HUES6 (cell line): Measurements from ENCODE around the gene SLC30A3.

ENCODE experiments used
- H3K27ac ChIP-seq: 2 replicates; pipeline ENCODE4 v1.7.0; 2013; ENCODE audit warnings: low read depth, mild to moderate bottlenecking, low read length, inconsistent platforms
- H3K27me3 ChIP-seq: 2 replicates; pipeline ENCODE4 v1.6.1; 2013; ENCODE audit warnings: low read length; ENCODE audit not compliant: control insufficient read depth, insufficient read depth
- H3K36me3 ChIP-seq: 2 replicates; pipeline ENCODE4 v1.6.1; 2013; ENCODE audit warnings: low read length; ENCODE audit not compliant: control insufficient read depth, insufficient read depth
- H3K4me1 ChIP-seq: 2 replicates; pipeline ENCODE4 v1.6.1; 2013; ENCODE audit warnings: low read length; ENCODE audit not compliant: control insufficient read depth, insufficient read depth
- H3K4me3 ChIP-seq: 2 replicates; pipeline ENCODE4 v1.5.1; 2013; ENCODE audit warnings: low read depth, low read length
- H3K9ac ChIP-seq: one replicate; pipeline ENCODE4 v1.6.1; 2013; ENCODE audit warnings: mild to moderate bottlenecking, low read length
- H3K9me3 ChIP-seq: 2 replicates; pipeline ENCODE4 v1.6.1; 2013; ENCODE audit warnings: low read depth, low read length; ENCODE audit not compliant: control insufficient read depth, insufficient read depth

The SLC30A3 gene

DNA sequence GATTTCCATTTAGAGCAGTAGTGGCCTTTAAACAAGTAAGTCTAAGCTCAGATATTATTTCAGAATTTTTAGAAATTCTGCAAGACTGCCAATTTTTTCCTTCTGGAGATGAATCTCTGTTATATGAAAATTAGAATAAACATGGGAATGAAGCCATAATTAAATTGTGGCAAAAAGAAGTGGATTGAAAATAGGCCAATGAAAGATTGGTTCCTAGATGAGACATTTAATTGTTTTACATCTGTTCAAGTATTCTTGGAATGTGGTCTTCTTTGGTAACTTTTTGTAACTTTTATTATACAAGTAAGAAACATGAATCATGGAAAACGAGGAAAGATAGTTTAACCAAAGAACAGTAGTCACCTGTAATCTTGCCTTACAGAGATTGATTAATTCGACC lies 35.3 kb downstream of the SLC30A3 start:
- Histone ChIP-seq H3K9ac (no peak overlapping the region), H3K9me3 (no peaks in the 10 kb centered on the region), H3K36me3 (peaks cover 94% of the 10 kb centered on the region), H3K27ac (no peak overlapping the region), H3K4me3 (no peak overlapping the region), H3K27me3 (no peaks in the 10 kb centered on the region), H3K4me1 (no peaks in the 10 kb centered on the region)

DNA sequence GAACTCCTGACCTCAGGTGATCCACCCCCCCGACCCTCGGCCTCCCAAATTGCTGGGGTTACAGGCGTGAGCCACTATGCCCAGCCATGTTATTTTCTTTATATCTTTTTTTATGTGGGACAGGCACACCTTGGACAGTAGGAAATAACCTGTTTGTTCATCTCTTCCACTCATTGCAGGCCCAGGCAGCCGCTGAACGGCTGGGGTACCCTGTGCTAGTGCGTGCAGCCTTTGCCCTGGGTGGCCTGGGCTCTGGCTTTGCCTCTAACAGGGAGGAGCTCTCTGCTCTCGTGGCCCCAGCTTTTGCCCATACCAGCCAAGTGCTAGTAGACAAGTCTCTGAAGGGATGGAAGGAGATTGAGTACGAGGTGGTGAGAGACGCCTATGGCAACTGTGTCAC lies 37.3 kb downstream of the SLC30A3 start:
- H3K4me3 ChIP-seq = no peak overlapping the region
- H3K4me1 ChIP-seq = no peaks in the 10 kb centered on the region
- H3K27ac ChIP-seq = no peak overlapping the region
- H3K36me3 ChIP-seq = peaks cover 94% of the 10 kb centered on the region
- H3K27me3 ChIP-seq = no peaks in the 10 kb centered on the region
- H3K9ac ChIP-seq = no peak overlapping the region
- H3K9me3 ChIP-seq = no peaks in the 10 kb centered on the region

DNA sequence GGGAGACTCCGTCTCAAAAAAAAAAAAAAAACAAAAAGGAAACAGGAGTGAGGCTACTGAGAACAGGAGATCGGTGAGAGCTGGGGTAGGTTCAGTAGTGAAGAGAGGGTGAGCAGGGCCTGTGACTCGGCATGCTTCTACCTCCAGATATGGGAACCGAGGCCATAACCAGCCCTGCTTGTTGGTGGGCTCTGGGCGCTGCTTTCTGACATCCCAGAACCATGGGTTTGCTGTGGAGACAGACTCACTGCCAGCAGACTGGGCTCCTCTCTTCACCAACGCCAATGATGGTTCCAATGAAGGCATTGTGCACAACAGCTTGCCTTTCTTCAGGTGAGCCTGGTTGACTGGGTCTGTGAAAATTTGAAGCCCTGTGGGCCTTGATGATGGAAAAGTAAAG lies 39.4 kb downstream of the SLC30A3 start:
- H3K4me1 ChIP-seq = peaks cover 3% of the 10 kb centered on the region
- H3K27ac ChIP-seq = no peak overlapping the region
- H3K27me3 ChIP-seq = no peaks in the 10 kb centered on the region
- no peak overlapping the region for H3K4me3 ChIP-seq
- no peak overlapping the region for H3K9ac ChIP-seq
- peaks cover 95% of the 10 kb centered on the region for H3K36me3 ChIP-seq
- H3K9me3 ChIP-seq = no peaks in the 10 kb centered on the region

DNA sequence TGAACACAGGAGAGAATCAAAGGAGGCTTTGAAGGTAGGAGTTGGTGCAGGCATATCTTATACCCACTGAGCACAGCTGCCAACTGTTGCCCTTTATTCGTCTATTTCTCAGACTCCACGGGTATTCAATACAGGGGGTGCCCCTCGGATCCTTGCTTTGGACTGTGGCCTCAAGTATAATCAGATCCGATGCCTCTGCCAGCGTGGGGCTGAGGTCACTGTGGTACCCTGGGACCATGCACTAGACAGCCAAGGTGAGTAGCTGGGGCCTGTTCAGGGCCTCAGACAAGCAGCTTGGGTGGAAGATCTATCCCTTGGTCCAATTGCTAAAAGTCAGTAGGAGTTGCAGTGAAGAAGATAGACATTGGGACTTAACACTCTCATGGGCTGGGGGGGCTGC lies 40.4 kb downstream of the SLC30A3 start:
- peaks cover 7% of the 10 kb centered on the region for H3K4me1 ChIP-seq
- no peaks in the 10 kb centered on the region for H3K9me3 ChIP-seq
- H3K27me3 ChIP-seq = no peaks in the 10 kb centered on the region
- H3K4me3 ChIP-seq = no peak overlapping the region
- no peak overlapping the region for H3K9ac ChIP-seq
- no peak overlapping the region for H3K27ac ChIP-seq
- peaks cover 88% of the 10 kb centered on the region for H3K36me3 ChIP-seq

DNA sequence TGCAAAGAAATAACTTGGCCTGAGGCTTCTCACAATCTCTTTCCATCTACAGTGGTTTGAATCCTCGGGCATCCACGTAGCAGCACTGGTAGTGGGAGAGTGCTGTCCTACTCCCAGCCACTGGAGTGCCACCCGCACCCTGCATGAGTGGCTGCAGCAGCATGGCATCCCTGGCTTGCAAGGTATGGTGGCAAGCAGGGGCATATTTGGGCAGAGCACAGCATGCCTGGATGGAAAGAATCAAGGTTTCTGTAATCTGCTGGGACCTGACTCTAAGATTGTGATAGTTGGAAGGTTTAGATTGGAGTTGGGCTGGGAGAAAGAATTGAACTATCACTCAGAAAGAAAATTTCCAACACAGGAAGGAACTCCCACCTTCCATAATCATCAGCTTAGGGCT lies 41.7 kb downstream of the SLC30A3 start:
- H3K27me3 ChIP-seq = no peaks in the 10 kb centered on the region
- H3K4me3 ChIP-seq = no peak overlapping the region
- H3K4me1 ChIP-seq = peaks cover 13% of the 10 kb centered on the region
- H3K36me3 ChIP-seq = peaks cover 82% of the 10 kb centered on the region
- H3K9me3 ChIP-seq = no peaks in the 10 kb centered on the region
- no peak overlapping the region for H3K9ac ChIP-seq
- H3K27ac ChIP-seq = no peak overlapping the region

DNA sequence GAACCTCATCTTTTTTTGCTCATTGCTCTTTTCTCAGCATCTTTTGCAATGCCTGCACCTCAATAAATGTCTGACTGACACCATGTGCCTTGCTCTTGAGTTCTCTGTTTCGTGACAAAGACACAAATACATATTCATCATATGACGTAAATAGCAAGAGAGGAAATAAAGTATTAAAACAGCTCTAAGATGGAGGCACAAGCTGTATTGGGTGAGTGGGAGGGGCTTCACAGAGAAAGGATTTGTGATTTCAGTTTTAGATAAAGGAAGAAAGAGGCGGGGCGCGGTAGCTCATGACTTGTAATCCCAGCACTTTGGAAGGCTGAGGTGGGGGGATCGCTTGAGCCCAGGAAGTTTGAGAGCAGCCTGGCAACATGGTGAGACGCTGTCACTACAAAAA lies 42.8 kb downstream of the SLC30A3 start:
- H3K27ac ChIP-seq = no peak overlapping the region
- no peak overlapping the region for H3K4me3 ChIP-seq
- H3K9ac ChIP-seq = no peak overlapping the region
- peaks cover 78% of the 10 kb centered on the region for H3K36me3 ChIP-seq
- H3K9me3 ChIP-seq = no peaks in the 10 kb centered on the region
- H3K27me3 ChIP-seq = no peaks in the 10 kb centered on the region
- peaks cover 13% of the 10 kb centered on the region for H3K4me1 ChIP-seq

DNA sequence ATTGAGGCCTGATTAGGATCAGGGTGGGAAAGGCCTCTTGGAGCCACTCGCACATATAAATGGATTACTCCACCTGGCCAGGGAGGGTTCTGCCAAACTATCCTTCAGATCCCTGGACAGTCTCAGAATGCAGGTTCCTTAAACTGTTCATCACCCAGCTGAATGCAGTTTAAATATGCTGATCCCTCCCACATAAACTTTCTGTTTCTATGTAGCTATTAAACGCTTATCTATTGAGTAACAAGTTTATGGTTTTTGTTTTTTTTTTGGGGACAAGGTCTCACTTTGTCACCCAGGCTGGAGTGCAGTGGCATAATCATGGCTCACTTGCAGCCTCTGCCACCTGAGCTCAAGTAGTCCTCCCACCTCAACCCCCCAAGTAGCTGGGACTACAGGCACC lies 43.8 kb downstream of the SLC30A3 start:
- peaks cover 70% of the 10 kb centered on the region for H3K36me3 ChIP-seq
- H3K9me3 ChIP-seq = no peaks in the 10 kb centered on the region
- H3K27ac ChIP-seq = no peak overlapping the region
- no peaks in the 10 kb centered on the region for H3K27me3 ChIP-seq
- no peak overlapping the region for H3K4me3 ChIP-seq
- H3K9ac ChIP-seq = no peak overlapping the region
- peaks cover 13% of the 10 kb centered on the region for H3K4me1 ChIP-seq

DNA sequence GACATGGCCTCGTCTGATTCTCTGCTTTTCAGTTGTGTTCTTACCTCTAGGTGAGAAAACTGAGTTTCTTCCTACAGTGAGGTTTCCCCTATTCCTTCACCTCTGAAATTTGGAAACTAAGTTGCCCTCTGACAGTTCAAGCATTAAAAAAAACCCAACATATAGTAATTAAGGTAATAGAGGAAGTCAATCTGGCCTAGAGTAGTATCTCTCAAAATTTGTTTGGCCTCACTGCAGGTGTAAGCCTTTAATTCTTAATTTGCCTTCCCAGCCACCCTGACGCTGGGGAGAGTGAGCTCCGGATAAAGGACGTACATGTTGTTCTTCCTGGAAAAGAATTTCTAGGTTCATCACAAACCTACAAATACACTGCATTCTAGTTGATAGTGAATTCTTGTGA lies 44.2 kb downstream of the SLC30A3 start:
- peak overlapping the region; percentile 99 for H3K9ac ChIP-seq
- H3K27me3 ChIP-seq = no peaks in the 10 kb centered on the region
- H3K4me3 ChIP-seq = peak overlapping the region; percentile 90
- H3K36me3 ChIP-seq = peaks cover 66% of the 10 kb centered on the region
- peak overlapping the region; percentile 99; the same call in 1 of the 2 replicates for H3K27ac ChIP-seq
- H3K9me3 ChIP-seq = no peaks in the 10 kb centered on the region
- peaks cover 13% of the 10 kb centered on the region for H3K4me1 ChIP-seq

DNA sequence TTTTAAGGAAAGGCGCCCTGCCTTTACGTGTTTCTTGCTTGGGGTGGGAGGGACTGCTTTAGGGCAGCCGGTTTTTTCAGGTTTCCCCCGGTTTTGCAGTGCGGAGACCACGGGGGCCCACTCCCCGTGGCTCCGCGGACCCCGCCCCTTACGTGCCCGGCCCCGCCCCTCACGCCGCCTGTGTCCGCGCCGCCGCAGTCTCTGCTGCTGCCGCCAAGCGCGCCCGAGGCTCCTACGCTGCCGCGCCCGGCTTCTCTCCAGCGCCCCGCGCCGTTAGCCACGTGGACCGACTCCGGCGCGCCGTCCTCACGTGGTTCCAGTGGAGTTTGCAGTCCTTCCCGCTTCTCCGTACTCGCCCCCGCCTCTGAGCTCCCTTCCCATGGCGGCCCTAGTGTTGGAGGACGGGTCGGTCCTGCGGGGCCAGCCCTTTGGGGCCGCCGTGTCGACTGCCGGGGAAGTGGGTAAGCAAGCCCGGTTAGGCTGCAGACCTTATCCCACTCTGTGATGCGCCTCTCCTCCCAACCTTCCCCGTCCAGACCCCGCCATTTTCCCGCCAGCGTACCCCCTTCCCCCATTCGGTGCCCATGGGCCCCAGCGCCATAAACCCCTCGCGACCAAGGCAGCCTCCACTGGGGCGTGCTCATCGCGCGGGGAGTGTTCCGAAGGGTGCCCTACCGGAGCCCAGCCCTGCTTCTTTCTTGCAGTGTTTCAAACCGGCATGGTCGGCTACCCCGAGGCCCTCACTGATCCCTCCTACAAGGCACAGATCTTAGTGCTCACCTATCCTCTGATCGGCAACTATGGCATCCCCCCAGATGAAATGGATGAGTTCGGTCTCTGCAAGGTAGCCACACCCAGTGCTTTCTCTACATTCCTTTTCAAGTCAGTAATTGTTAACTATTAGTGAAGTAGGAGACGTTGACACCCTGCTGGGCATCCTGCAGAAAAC lies 45.4 kb downstream of the SLC30A3 start, which contains the start of gene CAD:
Gene CAD (plus strand): TSS at position 197 of the 949 bp plus-strand sequence. CDS start 183 bp downstream, at position 380.
- no peaks in the 10 kb centered on the region for H3K9me3 ChIP-seq
- H3K4me3 ChIP-seq = peak within 1 kb of the TSS; percentile 90
- H3K4me1 ChIP-seq = peaks cover 13% of the 10 kb centered on the region
- peaks cover 55% of the 10 kb centered on the region for H3K36me3 ChIP-seq
- peak within 1 kb of the TSS; percentile 99 for H3K27ac ChIP-seq
- H3K9ac ChIP-seq = peak within 1 kb of the TSS; percentile 99
- no peaks in the 10 kb centered on the region for H3K27me3 ChIP-seq

DNA sequence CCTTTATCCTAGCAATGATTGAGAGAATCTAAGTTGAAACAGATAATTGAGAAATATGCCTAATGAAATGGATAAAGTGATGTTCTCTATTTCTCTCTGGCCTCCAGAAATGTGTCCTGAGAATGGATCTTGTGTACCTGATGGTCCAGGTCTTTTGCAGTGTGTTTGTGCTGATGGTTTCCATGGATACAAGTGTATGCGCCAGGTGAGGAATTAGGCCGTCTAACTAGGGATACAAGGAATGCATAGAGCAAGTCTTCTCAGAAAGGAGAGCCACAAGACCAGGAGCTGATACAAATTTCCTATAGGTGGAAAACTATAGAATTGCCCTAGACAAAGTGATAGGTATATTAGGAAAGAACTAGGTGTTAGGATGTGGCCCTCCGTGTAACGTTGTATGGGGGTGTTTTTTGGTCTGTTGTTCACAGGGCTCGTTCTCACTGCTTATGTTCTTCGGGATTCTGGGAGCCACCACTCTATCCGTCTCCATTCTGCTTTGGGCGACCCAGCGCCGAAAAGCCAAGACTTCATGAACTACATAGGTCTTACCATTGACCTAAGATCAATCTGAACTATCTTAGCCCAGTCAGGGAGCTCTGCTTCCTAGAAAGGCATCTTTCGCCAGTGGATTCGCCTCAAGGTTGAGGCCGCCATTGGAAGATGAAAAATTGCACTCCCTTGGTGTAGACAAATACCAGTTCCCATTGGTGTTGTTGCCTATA lies 46.3 kb downstream of the SLC30A3 start:
- peak overlapping the region; percentile 70 for H3K9ac ChIP-seq
- no peaks in the 10 kb centered on the region for H3K9me3 ChIP-seq
- H3K4me1 ChIP-seq = peaks cover 13% of the 10 kb centered on the region
- H3K4me3 ChIP-seq = peak overlapping the region; percentile 90
- H3K27me3 ChIP-seq = no peaks in the 10 kb centered on the region
- peak overlapping the region; percentile 99 for H3K27ac ChIP-seq
- peaks cover 46% of the 10 kb centered on the region for H3K36me3 ChIP-seq

DNA sequence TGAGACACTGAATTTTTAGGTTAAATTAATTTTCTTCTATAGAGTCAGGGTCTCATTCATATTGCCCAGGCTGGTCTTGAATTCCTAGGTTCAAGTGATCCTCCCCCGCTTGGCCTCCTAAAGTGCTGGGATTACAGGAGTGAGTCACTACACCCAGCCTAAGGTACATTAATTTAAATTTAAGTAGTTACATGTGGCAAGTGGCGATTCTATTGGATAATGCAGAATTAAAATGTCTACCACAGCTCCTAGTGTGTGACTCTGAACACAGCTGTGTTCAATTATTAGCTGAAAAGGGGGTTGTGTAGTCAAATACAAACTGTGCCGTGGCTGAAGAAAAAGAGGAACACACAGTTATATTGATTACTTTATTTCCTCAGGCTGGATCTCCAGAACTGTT lies 47.9 kb downstream of the SLC30A3 start:
- Histone ChIP-seq H3K4me3 (no peak overlapping the region), H3K27ac (no peak overlapping the region), H3K4me1 (peaks cover 16% of the 10 kb centered on the region), H3K27me3 (no peaks in the 10 kb centered on the region), H3K9ac (no peak overlapping the region), H3K9me3 (no peaks in the 10 kb centered on the region), H3K36me3 (peaks cover 33% of the 10 kb centered on the region)
